Liver (tissue), 9 donors: ENCODE measurements around the gene MED29. TPM values are rescaled to one million over a fixed set of nuclear protein-coding genes. Genes with fewer than 3 reads are reported as not detected.

Source experiments
- DNase-seq: peaks from one replicate; pipeline ENCODE4 v3.0.0-alpha.2; 2017; ENCODE audit warnings: low spot score
- H3K27ac ChIP-seq, 2 donors: one replicate each; pipeline ENCODE4 v1.7.0; 2013; ENCODE audit warnings: inconsistent platforms in 2 of 2, low read length in 2 of 2, control low read depth in 1 of 2, low read depth in 1 of 2, mild to moderate bottlenecking in 1 of 2
- H3K27me3 ChIP-seq, 4 donors: one replicate each; pipeline versions ENCODE4 v1.6.1 to v1.7.0; 2013; ENCODE audit warnings: low read length in 3 of 4, inconsistent platforms in 1 of 4, mild to moderate bottlenecking in 1 of 4, moderate library complexity in 1 of 4; ENCODE audit not compliant: control insufficient read depth in 4 of 4, insufficient read depth in 4 of 4
- H3K36me3 ChIP-seq, 4 donors: one replicate each; pipeline versions ENCODE4 v1.6.1 to v1.7.0; 2013; ENCODE audit warnings: low read length in 3 of 4, mild to moderate bottlenecking in 3 of 4, low read depth in 1 of 4, moderate library complexity in 1 of 4; ENCODE audit not compliant: control insufficient read depth in 4 of 4, insufficient read depth in 3 of 4
- H3K4me1 ChIP-seq, 4 donors: one replicate each; pipeline versions ENCODE4 v1.6.1 to v1.7.0; 2013; ENCODE audit warnings: low read length in 3 of 4, mild to moderate bottlenecking in 3 of 4, moderate library complexity in 1 of 4; ENCODE audit not compliant: control insufficient read depth in 4 of 4, insufficient read depth in 4 of 4
- H3K4me3 ChIP-seq, 3 donors: one replicate each; pipeline versions ENCODE4 v1.6.1 to v1.7.0; 2013; ENCODE audit warnings: low read length in 3 of 3, control low read depth in 1 of 3, low read depth in 1 of 3, mild to moderate bottlenecking in 1 of 3
- H3K9ac ChIP-seq, 2 donors: one replicate each; pipeline ENCODE4 v1.7.0; 2013; ENCODE audit warnings: low read length in 2 of 2, mild to moderate bottlenecking in 2 of 2, moderate library complexity in 2 of 2, control low read depth in 1 of 2, low read depth in 1 of 2
- H3K9me3 ChIP-seq, 4 donors: one replicate each; pipeline versions ENCODE4 v1.6.1 to v1.7.0; 2013; ENCODE audit warnings: low read length in 3 of 4; ENCODE audit not compliant: control insufficient read depth in 4 of 4
- ATF3 ChIP-seq: IDR thresholded peaks from 2 replicates; pipeline ENCODE4 v1.6.1; 2016; ENCODE audit warnings: antibody characterized with exemption
- CTCF ChIP-seq: fragments of 150-350 bp; IDR thresholded peaks from 2 replicates; pipeline ENCODE4 v1.5.1; 2017; ENCODE audit warnings: improper control_type of control experiment, low read depth, low read length; ENCODE audit not compliant: missing input control
- FOXA1 ChIP-seq: IDR thresholded peaks from 2 replicates; pipeline ENCODE4 v1.6.1; 2016; ENCODE audit warnings: antibody characterized with exemption
- GABPA ChIP-seq, 2 donors: IDR thresholded peaks in 1 of 2; conservative IDR thresholded peaks in 1 of 2; 2 replicates each; pipeline ENCODE4 v1.6.1; 2016; ENCODE audit warnings: antibody characterized with exemption in 2 of 2, mild to moderate bottlenecking in 1 of 2, moderate library complexity in 1 of 2
- HNF4A ChIP-seq, 2 donors: conservative IDR thresholded peaks; 2 replicates each; pipeline ENCODE4 v1.6.1; 2016; ENCODE audit warnings: antibody characterized with exemption in 2 of 2, mild to moderate bottlenecking in 2 of 2
- MAX ChIP-seq: IDR thresholded peaks from 2 replicates; pipeline ENCODE4 v1.6.1; 2016; ENCODE audit warnings: antibody characterized with exemption
- NR2F2 ChIP-seq: IDR thresholded peaks from 2 replicates; pipeline ENCODE4 v1.6.1; 2016; ENCODE audit warnings: antibody characterized with exemption
- RAD21 ChIP-seq, 2 donors: IDR thresholded peaks; 2 replicates each; pipeline ENCODE4 v1.6.1; 2016; ENCODE audit warnings: antibody characterized with exemption in 2 of 2, mild to moderate bottlenecking in 2 of 2
- SP1 ChIP-seq: IDR thresholded peaks from 2 replicates; pipeline ENCODE4 v1.6.1; 2018; ENCODE audit warnings: antibody characterized with exemption, mild to moderate bottlenecking
- TAF1 ChIP-seq: conservative IDR thresholded peaks from 2 replicates; pipeline ENCODE4 v1.6.1; 2016; ENCODE audit warnings: antibody characterized with exemption, mild to moderate bottlenecking
- ZBTB33 ChIP-seq: IDR thresholded peaks from 2 replicates; pipeline ENCODE4 v1.6.1; 2016; ENCODE audit warnings: antibody characterized with exemption
- WGBS: extraction: QIAGEN DNeasy Blood & Tissue Kit; methylation state at CpG from one replicate; pipeline ENCODE4 v1.1.7; 2013; 5-methylcytosine and 5-hydroxymethylcytosine counted together
- polyA plus RNA-seq, 2 donors: library from polyadenylated mRNA; stranded (reverse) in 1 of 2; unstranded in 1 of 2; fragments of 200-250 nt in 1 of 2; fragments of >200 nt in 1 of 2; fragmentation: Nextera tagmentation in 1 of 2; extraction: Ambion mirVana in 1 of 2; gene quantifications; one replicate each; pipeline versions ENCODE4 v1.2.1 to v1.2.3, GENCODE V29; 2013 to 2015
- total RNA-seq, 2 donors: library from RNA; depleted of rRNA; stranded (reverse); fragments of >200 nt; gene quantifications; one replicate each; pipeline ENCODE4 v1.2.3, GENCODE V29; 2014
- donor health status: healthy.
- donor health status: healthy.
- donor health status: healthy.
- donor health status: healthy.
- donor health status: healthy.

The MED29 gene
- total and polyA plus RNA-seq, 4 donors = 11.0 to 24.2 (median 17.4) TPM

- TF ChIP-seq CTCF (no peak), MAX (no peak)
Observed at GRCh38 chr19:39384839-39385568, 6.2 kb upstream of the MED29 start (continued).

GRCh38 chr19:39385629-39386411 lies 5.4 kb upstream of the MED29 start:
- no peak overlapping the region for H3K9ac ChIP-seq
- H3K27me3 ChIP-seq = no peaks in the 10 kb centered on the region
- no peaks in the 10 kb centered on the region for H3K9me3 ChIP-seq
- TF ChIP-seq CTCF (no peak), RAD21 (IDR thresholded peaks at IDR 0.05) (no peak), HNF4A (conservative IDR thresholded peaks at IDR 0.05) (no peak), TAF1 (no peak), NR2F2 (no peak)
- H3K4me3 ChIP-seq = no peak overlapping the region
- no peak overlapping the region for H3K27ac ChIP-seq
- peaks cover 8 to 68% (median 39%) of the 10 kb centered on the region in 4 donors for H3K36me3 ChIP-seq
- H3K4me1 ChIP-seq = peaks cover 3 to 11% (median 10%) of the 10 kb centered on the region in 4 donors
- DNase-seq = no peak
- WGBS = 89% methylated on average over 20 of the region's 20 CpGs

GRCh38 chr19:39386557-39386956 lies 4.6 kb upstream of the MED29 start:
- no peak overlapping the region for H3K4me3 ChIP-seq
- H3K4me1 ChIP-seq = peaks cover 3 to 13% (median 10%) of the 10 kb centered on the region in 4 donors
- TF ChIP-seq CTCF = no peak
- TF ChIP-seq ZBTB33 = no peak
- no peak for TF ChIP-seq RAD21 (IDR thresholded peaks at IDR 0.05)
- no peak for TF ChIP-seq ATF3
- TF ChIP-seq FOXA1 = no peak
- TF ChIP-seq GABPA (IDR thresholded peaks at IDR 0.05 in 1 of 2, conservative IDR thresholded peaks at IDR 0.05 in 1 of 2) = no peak
- TF ChIP-seq SP1 = no peak
- H3K9ac ChIP-seq = no peak overlapping the region
- no peaks in the 10 kb centered on the region for H3K9me3 ChIP-seq
- 93% methylated on average over 7 of the region's 7 CpGs for WGBS
- peaks cover 7 to 61% (median 34%) of the 10 kb centered on the region in 4 donors for H3K36me3 ChIP-seq
- no peak overlapping the region for H3K27ac ChIP-seq
- no peaks in the 10 kb centered on the region for H3K27me3 ChIP-seq
- no peak for DNase-seq
